NAMALWA (cell line): ENCODE results near the gene METTL22.

ENCODE experiments used
- DNase-seq: peaks from one replicate; pipeline ENCODE4 v3.0.0-alpha.2; 2015; ENCODE audit warnings: low spot score

Gene METTL22

GRCh38 chr16:8621572-8622314, at the start of gene METTL22:
TSS of gene METTL22 (plus strand) at chr16:8621698. CDS start at chr16:8625666, 3,968 bp downstream.
- peak; percentile 92 for DNase-seq

DNA sequence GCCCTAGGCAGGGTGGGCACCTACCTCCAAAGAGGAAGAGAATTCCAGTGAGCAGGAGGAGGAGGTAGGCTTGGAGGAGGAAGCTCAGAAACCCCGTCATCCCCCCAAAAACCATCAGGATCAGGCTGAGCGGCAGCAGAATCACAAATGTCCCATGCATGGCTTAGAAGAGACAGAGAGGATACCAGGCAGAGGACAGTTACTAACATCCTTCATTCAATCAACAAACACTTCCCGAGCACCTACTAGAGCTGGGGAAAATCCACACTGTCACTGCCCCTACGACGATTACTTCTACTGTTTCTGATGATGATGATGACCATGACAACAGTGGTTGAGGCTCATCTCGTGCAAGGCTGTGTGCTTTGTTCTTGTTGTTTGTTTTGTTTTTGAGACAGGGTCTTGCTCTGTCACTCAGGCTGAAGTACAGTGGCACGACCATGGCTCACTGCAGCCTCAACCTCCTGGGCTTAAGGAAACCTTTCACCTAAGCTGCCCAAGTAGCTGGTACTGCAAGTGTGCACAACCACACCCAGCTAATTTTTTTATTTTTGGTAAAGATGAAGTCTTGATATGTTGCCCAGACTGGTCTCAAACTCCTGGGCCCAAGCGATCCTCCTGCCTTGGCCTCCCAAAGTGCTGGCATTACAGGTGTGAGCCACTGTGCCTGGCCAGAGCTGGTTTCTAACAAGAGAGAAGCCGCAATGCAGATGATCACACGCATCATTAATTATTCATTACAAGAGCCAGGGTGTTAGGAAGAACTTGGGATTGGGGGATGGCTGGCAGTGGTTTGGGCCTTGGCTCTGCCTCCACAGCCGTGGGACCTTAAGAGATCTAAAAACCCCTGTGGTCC, 49.2 kb upstream of the METTL22 start:
- no peak for DNase-seq

- peak; percentile 57 for DNase-seq
Observed at GRCh38 chr16:8572919-8573724, 48.4 kb upstream of the METTL22 start.

- no peak for DNase-seq
Observed at GRCh38 chr16:8575399-8575798, 46.1 kb upstream of the METTL22 start.

DNA sequence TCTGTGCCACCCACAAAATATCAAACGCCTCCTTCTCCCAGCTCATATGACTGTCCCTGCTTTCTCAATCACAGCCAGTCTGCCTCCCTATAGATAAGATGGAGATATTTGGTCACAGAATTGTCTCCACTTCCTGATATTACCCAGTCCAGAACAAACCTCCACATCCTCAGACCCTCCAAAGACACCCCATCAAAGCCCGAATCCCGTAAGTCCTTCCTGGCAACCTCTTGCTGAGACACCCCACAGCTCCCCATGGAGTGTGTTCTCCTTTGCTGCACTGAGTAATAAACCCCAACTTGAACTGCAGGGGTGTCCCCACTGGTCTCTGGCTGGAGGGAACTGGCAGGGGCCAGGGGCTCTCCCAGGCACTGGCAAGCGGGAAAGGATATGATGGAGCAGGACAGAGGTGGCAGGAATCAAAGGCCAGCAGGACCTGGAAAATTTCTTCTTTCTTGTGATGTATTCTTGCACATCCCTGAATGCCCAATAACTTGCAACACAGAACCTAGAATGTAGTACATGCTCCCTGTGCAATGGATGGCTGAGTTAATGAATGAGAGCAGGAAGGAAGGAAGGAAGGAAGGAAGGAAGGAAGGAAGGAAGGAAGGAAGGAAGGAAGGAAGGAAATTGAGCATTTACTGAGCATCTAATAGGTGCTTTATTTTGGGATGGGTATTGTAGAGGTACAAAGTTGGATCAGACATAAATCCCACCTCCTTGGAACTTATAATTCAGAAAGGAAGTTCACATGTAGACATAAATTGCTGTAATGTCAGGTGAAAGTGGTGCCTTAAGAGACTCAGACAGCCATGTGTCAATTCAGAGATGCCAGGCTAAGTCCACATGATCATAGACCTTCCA, 45.1 kb upstream of the METTL22 start:
- no peak for DNase-seq

DNA sequence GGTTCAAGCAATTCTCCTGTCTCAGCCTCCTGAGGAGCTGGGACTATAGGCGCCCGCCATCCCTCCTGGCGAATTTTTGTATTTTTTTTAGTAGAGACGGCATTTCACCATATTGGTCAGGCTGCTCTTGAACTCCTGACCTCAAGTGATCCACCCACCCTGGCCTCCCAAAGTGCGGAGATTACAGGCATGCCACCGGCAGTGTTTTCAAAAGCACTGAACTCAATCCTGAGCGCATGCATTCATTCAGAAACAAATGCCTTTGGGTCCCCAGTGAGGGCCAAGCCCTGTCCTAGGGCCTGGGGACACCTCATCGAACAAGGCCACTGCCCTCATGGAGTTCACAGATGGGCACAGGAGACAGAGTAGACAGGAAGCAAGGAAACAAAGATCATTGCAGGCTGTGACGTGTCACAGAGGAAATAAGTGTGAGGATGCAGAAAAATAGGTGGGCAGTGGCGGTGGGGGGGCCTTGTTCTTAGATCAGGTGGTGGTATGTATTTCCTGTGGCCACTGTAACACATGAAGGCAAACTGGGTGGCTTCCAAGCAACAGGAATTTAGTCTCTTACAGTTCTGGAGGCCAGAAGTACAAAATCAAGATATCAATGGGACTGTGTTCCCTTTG, 43.7 kb upstream of the METTL22 start:
- DNase-seq = no peak

DNA sequence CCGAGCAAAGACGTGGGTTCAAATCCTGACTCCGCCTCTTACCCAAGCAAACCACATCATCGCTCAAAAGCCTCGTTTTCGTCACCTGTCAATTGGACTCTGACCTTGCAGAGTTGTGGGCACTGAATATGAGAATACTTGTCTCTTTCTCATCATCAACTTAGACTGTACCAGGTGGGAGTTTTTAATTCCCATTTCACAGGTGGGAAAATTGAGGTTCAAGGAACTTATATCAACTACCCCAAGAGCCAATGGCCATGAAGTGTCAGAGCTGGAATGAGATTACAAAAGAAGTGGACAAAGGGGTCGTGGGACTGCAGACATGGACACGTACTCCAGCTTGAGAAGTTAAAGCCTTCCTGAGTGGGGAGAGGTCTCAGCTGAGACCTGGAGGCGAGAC, 41.9 kb upstream of the METTL22 start:
- DNase-seq = no peak

GRCh38 chr16:8581831-8582580, 39.5 kb upstream of the METTL22 start:
- peak; percentile 21 for DNase-seq

DNA sequence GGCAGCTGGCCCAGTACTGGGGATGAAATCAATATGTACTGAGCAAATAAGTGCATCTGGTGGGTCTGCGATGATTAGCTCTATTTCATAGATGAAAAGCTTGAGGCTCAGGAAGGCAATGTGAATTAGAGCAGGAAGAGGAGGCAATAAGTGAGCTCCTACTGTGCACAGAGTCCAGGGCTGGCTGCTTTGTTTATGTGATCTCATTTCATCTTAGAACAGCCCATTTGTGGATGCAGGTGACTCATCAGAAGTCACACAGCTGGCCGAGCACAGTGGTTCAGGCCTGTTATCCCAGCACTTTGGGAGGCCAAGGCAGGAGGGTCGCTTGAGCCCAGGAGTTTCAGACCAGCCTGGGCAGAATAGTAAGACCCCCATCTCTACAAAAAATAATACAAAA, 38.3 kb upstream of the METTL22 start:
- no peak for DNase-seq

- no peak for DNase-seq
Observed at GRCh38 chr16:8583732-8584131, 37.8 kb upstream of the METTL22 start.

DNA sequence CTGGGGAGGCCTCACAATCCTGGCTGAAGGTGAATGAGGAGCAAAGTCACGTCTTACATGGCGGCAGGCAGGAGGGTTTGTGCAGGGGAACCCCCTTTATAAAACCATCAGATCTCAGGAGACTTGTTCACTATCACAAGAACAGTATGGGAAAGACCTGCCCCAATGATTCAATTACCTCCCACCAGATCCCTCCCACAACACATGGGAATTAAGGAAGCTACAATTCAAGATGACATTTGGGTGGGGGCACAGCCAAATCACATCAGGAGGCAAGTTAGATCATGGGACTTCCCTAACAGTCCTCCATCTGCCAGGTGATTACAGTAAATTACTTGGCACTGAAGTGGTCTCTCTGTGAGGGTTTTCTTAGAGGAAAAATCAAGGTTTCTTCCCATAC, 36.5 kb upstream of the METTL22 start:
- no peak for DNase-seq

DNA sequence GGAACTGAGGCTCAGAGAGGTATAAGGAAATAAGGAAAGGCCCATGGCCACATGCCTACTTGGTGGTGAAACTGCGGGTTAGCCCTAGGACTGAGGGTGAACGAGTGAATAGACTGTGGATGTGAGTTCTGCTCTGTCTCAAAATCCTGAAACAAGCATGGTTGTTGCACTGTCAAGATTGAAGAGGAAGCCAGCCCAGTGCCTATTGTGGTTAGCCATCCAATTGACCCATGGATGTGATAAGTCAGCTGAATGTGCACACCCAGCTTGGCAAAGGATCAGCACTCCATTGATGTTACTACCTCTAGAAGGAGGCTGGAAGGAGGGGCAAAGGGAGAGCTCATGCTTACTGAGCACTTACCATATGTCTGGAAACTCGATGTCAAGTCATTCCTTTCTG, 35.6 kb upstream of the METTL22 start:
- DNase-seq = no peak

DNA sequence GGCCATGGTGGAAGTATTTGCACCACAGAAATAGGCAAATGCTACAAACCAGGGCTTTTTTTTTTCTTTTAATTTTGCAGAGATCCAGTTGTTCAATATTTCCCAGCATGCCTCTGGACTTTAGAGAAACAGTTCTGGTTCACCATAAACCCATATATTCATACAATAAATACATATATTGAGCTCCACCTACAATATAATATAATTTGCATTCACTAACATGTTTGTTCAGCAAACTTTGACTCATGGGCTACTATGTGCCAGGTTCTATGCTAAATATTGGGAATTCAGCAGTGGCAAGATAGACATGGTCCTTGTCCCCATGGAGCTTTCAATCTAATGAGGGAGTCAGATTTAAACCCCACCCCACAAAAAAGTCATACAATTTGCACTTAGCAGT, 34.4 kb upstream of the METTL22 start:
- DNase-seq = no peak

DNA sequence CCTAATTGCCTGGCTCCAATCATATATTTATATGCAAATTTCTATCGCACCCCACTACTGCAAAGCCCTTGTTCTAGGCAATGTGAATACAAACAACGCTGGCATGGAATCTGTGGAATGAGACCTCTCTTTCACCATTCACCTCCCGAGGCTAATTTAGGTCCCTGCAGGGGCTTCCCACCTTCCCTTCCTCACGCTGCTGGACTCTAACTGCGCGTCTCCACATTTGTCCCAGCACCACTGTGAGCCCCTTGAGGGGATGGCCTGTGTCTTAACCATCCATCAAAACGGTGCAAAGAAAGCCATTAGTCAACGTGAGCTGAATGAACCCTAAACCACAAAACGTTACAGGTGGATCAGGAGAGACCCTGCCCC, 32.8 kb upstream of the METTL22 start:
- no peak for DNase-seq

- DNase-seq = no peak
Observed at GRCh38 chr16:8589057-8589899, 32.2 kb upstream of the METTL22 start.

DNA sequence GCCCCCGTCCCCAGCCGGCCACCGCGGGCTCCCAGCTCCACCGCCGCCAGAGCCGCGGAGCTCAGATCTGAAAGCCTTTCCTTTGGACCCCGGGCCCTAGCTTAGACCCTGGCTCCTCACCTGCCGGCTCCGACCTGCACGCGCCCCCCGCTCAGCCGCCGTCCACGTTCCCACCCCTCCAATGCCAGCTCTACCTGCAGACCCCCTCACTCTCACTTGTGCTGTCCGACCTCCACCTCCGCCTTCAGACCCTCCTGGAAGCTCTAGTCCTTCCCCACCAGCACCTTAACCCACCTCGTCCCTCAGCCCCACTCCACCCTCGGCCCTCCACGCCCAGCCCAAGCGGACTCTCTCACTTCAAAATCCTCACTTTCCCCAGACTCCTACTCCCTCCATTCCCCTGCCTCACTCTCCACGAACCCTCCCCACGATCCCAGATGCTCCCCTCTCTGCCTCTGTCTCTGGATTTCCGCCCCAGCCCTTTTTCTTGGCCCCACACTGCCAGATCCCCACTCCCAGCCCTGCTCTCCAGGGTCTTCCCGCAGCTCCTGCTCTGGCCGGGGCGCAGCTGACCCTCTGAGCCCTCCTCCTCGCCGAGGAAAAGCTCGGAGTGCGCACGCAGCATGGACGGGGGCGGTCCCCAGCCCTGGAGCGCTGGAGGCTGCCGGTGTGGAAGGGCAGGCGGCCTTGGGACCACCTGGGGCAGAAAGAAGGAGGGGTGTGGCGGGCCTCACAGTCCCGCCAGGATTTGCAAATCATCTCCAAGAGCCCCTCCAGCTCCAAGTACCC, 31.4 kb upstream of the METTL22 start, which contains the start of gene TMEM114:
TSS of gene TMEM114 (minus strand) at position 612 of the 789 bp plus-strand sequence. CDS start 673 bp downstream, outside the sequence.
- no peak for DNase-seq

GRCh38 chr16:8590811-8591210, 30.7 kb upstream of the METTL22 start:
- no peak for DNase-seq

DNA sequence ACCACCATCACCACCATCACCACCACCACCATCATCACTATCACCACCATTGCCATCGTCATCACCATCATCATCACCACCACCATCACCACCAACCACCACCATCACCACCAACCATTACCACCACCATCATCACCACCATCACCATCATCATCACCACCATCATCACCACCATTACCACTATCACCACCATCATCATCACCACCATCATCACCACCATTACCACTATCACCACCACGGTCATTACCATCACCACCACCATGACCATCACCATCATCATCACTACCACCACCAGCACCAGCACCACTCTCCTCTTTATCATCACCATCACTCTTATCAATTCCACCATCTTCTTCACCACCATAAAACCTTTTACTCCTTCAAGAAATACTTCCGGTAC, 30.0 kb upstream of the METTL22 start:
- DNase-seq = no peak
